A549 (cell line): Measurements from ENCODE around the gene SGSM2. TPM values are rescaled to one million over a fixed set of nuclear protein-coding genes. Genes with fewer than 3 reads are reported as not detected.

ENCODE experiments used
- ATAC-seq, 2 experiments: fragments of 200-7000 bp in 1 of 2; fragments of >200 bp in 1 of 2; cut with Nextera tagmentation in 1 of 2; cut with Tn5 transposase in 1 of 2; 3 replicates each; pipeline versions ENCODE4 v1.8.0 to v1.9.1; 2018 to 2020; ENCODE audit warnings: mild to moderate bottlenecking in 1 of 2, moderate library complexity in 1 of 2
- CTCF ChIA-PET: fragments of 300-600 bp; sonication (Branson Sonifier 250); formaldehyde crosslinking; extraction: SDS; loops from one replicate; lab custom pipeline; 2021; ENCODE audit warnings: antibody characterized with exemption, inconsistent platforms; lab: Yijun Ruan, JAX
- POLR2A ChIA-PET: fragments of 350-600 bp; formaldehyde crosslinking; extraction: SDS; loops from one replicate; lab custom pipeline; 2021; ENCODE audit warnings: antibody characterized with exemption, inconsistent platforms; lab: Yijun Ruan, JAX
- DNase-seq, 2 experiments: peaks; one replicate each; pipeline versions ENCODE4 v3.0.0 to v3.0.0-alpha.2; 2011 to 2016; ENCODE audit warnings: low read depth in 1 of 2, low spot score in 1 of 2
- FAIRE-seq: peaks from 2 replicates; lab custom pipeline; 2011; peaks lifted over from hg19 to GRCh38; lab: Jason Lieb, UNC
- H3K27ac ChIP-seq, 2 experiments: fragments of >200 bp; sonication (Bioruptor Twin); formaldehyde crosslinking; 3 replicates each; pipeline ENCODE4 v1.5.1; 2016 to 2017
- H3K4me1 ChIP-seq: fragments of >200 bp; sonication (Bioruptor Twin); formaldehyde crosslinking; 3 replicates; pipeline ENCODE4 v1.6.1; 2016
- H3K4me2 ChIP-seq: fragments of >200 bp; sonication (Bioruptor Twin); formaldehyde crosslinking; 3 replicates; pipeline ENCODE4 v1.6.1; 2016
- H3K4me3 ChIP-seq: fragments of >200 bp; sonication (Bioruptor Twin); formaldehyde crosslinking; 3 replicates; pipeline ENCODE4 v1.5.1; 2016
- H3K9me3 ChIP-seq: fragments of >200 bp; sonication (Bioruptor Twin); formaldehyde crosslinking; 3 replicates; pipeline ENCODE4 v1.6.1; 2016
- BHLHE40 ChIP-seq: IDR thresholded peaks from 2 replicates; pipeline ENCODE4 v1.6.1; 2012; ENCODE audit warnings: low read depth, low read length, inconsistent platforms
- CBX8 ChIP-seq: fragments of 200-600 bp; sonication (generic); IDR thresholded peaks from 2 replicates; pipeline ENCODE4 v1.6.1; 2016
- CEBPB ChIP-seq, 2 experiments: fragments of >200 bp in 1 of 2; sonication (Bioruptor Twin) in 1 of 2; formaldehyde crosslinking in 1 of 2; IDR thresholded peaks; 2 replicates each; pipeline ENCODE4 v1.6.1; 2012 to 2016
- EP300 ChIP-seq, 2 experiments: fragments of >200 bp; sonication (Bioruptor Twin); formaldehyde crosslinking; IDR thresholded peaks; 2 replicates in 1 of 2; 3 replicates in 1 of 2; pipeline ENCODE4 v1.6.1; 2016 to 2017
- FOSB ChIP-seq: fragments of 250-450 bp; sonication (Bioruptor Pico); IDR thresholded peaks from 2 replicates; pipeline ENCODE4 v1.5.0; 2020; ENCODE audit warnings: mild to moderate bottlenecking, moderate library complexity
- GATA3 ChIP-seq: IDR thresholded peaks from 2 replicates; pipeline ENCODE4 v1.6.1; 2012; ENCODE audit warnings: borderline replicate concordance
- HDAC2 ChIP-seq: fragments of 200-600 bp; sonication (generic); IDR thresholded peaks from 2 replicates; pipeline ENCODE4 v1.6.1; 2016
- HOXA7 ChIP-seq: fragments of 250-450 bp; sonication (Bioruptor Pico); IDR thresholded peaks from 2 replicates; pipeline ENCODE4 v1.5.0; 2020; ENCODE audit warnings: mild to moderate bottlenecking, moderate library complexity
- NFE2L2 ChIP-seq: fragments of 150-350 bp; conservative IDR thresholded peaks from 2 replicates; pipeline ENCODE4 v1.6.1; 2014; ENCODE audit warnings: low read length
- NR3C1 ChIP-seq: fragments of >200 bp; sonication (Bioruptor Twin); formaldehyde crosslinking; IDR thresholded peaks from 3 replicates; pipeline ENCODE4 v1.6.1; 2017
- PHF8 ChIP-seq: fragments of 200-600 bp; sonication (generic); IDR thresholded peaks from 2 replicates; pipeline ENCODE4 v1.6.1; 2016; ENCODE audit warnings: low read depth, mild to moderate bottlenecking, antibody characterized with exemption, moderate library complexity, borderline replicate concordance
- POLR2AphosphoS2 ChIP-seq: conservative IDR thresholded peaks from 2 replicates; pipeline ENCODE4 v1.6.1; 2012; ENCODE audit warnings: low read length, improper control_type of control experiment, inconsistent platforms
- RAD21 ChIP-seq, 2 experiments: fragments of >200 bp in 1 of 2; sonication (Bioruptor Twin) in 1 of 2; formaldehyde crosslinking in 1 of 2; IDR thresholded peaks in 1 of 2; conservative IDR thresholded peaks in 1 of 2; 2 replicates in 1 of 2; 3 replicates in 1 of 2; pipeline ENCODE4 v1.6.1; 2012 to 2018; ENCODE audit warnings: inconsistent platforms in 1 of 2
- RFX5 ChIP-seq: fragments of 450-650 bp; IDR thresholded peaks from 2 replicates; pipeline ENCODE4 v1.7.1; 2014; ENCODE audit warnings: antibody characterized with exemption, mild to moderate bottlenecking, moderate library complexity
- TFCP2L1 ChIP-seq: fragments of 250-450 bp; sonication (Bioruptor Pico); IDR thresholded peaks from 2 replicates; pipeline ENCODE4 v1.5.0; 2021; ENCODE audit warnings: mild to moderate bottlenecking
- TP53 ChIP-seq: fragments of 250-450 bp; sonication (Bioruptor Pico); IDR thresholded peaks from 2 replicates; pipeline ENCODE4 v1.5.0; 2021; ENCODE audit warnings: mild to moderate bottlenecking, moderate library complexity
- ZNF302 ChIP-seq: fragments of 250-450 bp; sonication (Bioruptor Pico); IDR thresholded peaks from 2 replicates; pipeline ENCODE4 v1.9.0; 2021; ENCODE audit warnings: inconsistent platforms, mild to moderate bottlenecking, moderate library complexity
- WGBS: methylation state at CpG from one replicate; pipeline ENCODE4 v1.1.6; 2017; ENCODE audit errors: missing lambda C conversion rate; 5-methylcytosine and 5-hydroxymethylcytosine counted together
- polyA plus RNA-seq, 4 experiments: library from polyadenylated mRNA; depleted of rRNA in 3 of 4; stranded (reverse); fragments of >200 nt; fragmentation: RNase III in 1 of 4; extraction: RNeasy Plus Mini Kit Qiagen cat#74134 plus additional on column Dnase treatment in 1 of 4; gene quantifications; 2 replicates in 3 of 4; 3 replicates in 1 of 4; pipeline ENCODE4 v1.2.3, GENCODE V29; 2011 to 2017
- TF ChIP-seq, protein P1 (sequence below): fragments of >200 bp; sonication (Bioruptor Twin); formaldehyde crosslinking; IDR thresholded peaks from 2 replicates; pipeline ENCODE4 v1.6.1; 2016
- TF ChIP-seq, protein P2 (sequence below): fragments of 250-450 bp; sonication (Bioruptor Pico); IDR thresholded peaks from 2 replicates; pipeline ENCODE4 v1.5.0; 2020; ENCODE audit warnings: low read depth, mild to moderate bottlenecking, moderate library complexity
- TF ChIP-seq, protein P3 (sequence below): fragments of >200 bp; sonication (Bioruptor Twin); formaldehyde crosslinking; IDR thresholded peaks from 3 replicates; pipeline ENCODE4 v1.6.1; 2016
- TF ChIP-seq, protein P4 (sequence below): fragments of 250-450 bp; sonication (Bioruptor Pico); IDR thresholded peaks from 2 replicates; pipeline ENCODE4 v1.5.0; 2021; ENCODE audit warnings: mild to moderate bottlenecking, moderate library complexity, borderline replicate concordance
- TF ChIP-seq, protein P5 (sequence below): IDR thresholded peaks from 2 replicates; pipeline ENCODE4 v1.6.1; 2012

Gene SGSM2
- polyA plus RNA-seq, 2 of the 4 experiments (the other 2 are of a cell fraction): 24.9 to 53.3 TPM

DNA sequence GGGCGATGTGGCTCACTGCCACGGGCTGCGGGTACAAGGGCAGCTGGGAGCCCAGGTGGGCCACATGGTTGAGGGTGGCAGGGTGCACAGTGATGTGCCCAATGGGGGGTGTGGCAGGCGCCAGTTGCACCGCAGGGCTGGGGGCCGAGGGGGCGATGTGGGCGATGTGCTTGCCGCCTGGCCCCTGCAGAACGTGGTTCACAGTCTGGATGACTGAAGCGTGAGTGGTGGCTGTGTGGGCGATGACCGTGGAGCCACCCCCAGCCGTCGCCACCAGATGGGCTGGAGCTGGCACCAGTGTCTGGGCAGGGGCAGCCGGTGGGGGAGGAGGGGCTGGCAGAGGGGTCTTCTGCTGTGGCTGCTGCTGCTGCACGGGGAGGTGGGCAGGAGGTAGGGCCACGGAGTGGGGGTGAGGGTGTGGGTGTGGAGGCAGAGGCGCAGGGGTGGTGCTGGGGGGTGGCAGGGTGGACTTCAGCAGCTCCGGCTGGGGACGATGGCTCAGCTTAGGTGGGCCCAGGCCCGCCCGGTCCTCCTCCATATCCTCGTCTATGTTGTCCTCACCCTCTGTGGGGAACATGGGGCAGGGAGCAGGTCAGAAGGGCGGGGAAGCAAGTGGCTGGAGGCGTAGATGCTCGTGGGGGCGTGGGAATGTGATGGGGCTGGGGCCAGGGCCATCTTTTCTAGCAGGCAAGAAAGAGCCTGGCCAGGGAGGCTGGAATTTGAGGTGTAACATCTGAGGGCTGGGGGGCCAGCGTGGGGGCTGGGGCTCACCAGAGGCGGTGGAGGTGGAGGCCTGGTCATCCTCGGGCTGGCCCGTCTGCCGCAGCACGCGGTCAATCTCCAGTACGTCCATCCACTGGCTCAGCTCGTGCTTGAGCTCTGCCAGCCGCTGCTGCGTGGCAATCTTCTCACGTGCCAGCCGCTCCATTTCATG, 50.1 kb downstream of the SGSM2 start:
- no peak for TF ChIP-seq RFX5
- peak; percentile 77 for TF ChIP-seq POLR2AphosphoS2
- no peaks in the 10 kb centered on the region for H3K9me3 ChIP-seq
- ChIA-PET POLR2A (interaction anchor here (1.4 kb wide), 1 partner anchor 12 kb away, joined by 5 read pairs; no protein-coding TSS in a partner anchor), CTCF (interaction anchor here (2.8 to 24.9 kb wide), 3 partner anchors 23 to 34 kb away, joined by 12 to 1099 read pairs (median 255); partner anchors contain the start of gene MNT)
- no peak overlapping the region for H3K27ac ChIP-seq
- no peak overlapping the region for H3K4me2 ChIP-seq
- 91% methylated on average over 33 of the region's 41 CpGs for WGBS
- FAIRE-seq (no peak), DNase-seq (no peak), ATAC-seq (no peak)
- peaks cover 18% of the 10 kb centered on the region for H3K4me1 ChIP-seq
- no peak overlapping the region for H3K4me3 ChIP-seq

DNA sequence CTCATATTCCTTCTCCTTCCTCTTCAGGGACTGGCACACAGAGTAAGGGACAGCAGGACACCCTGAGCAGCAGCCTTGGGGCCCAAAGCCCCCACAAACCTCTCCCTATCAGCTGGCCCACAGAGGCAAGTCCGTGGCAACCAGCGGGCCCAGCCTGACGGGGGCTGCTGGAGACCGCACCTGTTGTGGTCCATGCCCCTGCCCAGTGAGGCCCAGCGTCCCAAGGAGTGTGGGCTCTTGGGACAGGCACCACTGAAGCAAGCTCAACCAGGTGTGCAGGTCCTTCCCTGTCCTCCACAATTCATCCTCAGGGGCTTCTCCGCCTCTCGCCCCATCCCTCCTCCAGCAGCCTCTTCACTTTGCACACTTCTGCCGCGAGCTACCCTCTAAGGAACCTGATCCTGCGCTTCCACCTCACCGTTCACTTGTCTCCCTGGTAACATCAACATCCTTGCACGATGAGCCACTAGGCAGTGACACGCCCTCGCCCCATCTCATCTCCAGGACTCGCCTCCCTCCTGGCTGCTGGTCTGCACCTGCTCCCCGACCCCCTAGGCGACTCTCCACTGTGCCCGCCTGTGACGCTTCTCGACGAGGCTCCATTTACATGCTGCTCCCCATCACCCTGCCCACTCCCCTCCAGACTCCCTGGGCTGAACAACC, 50.9 kb downstream of the SGSM2 start:
- 91% methylated on average over 21 of the region's 21 CpGs for WGBS
- no peak for FAIRE-seq
- ChIA-PET CTCF (interaction anchor here (1.2 to 24.9 kb wide), 3 partner anchors 8 to 34 kb away, joined by 3 to 1099 read pairs (median 12); partner anchors contain the start of gene MNT), POLR2A (interaction anchor here (1.4 kb wide), 1 partner anchor 11 kb away, joined by 5 read pairs; no protein-coding TSS in a partner anchor)
- Histone ChIP-seq H3K4me3 (no peak overlapping the region), H3K27ac (no peak overlapping the region), H3K4me2 (no peak overlapping the region), H3K9me3 (no peaks in the 10 kb centered on the region), H3K4me1 (peaks cover 14% of the 10 kb centered on the region)
- TF ChIP-seq FOSB (CRISPR knock-in tag) (no peak), EP300 (IDR thresholded peaks at IDR 0.05) (no peak), HDAC2 (no peak), RFX5 (no peak), GATA3 (no peak), NFE2L2 (no peak), CBX8 (no peak)
- TF ChIP-seq, protein P1, sequence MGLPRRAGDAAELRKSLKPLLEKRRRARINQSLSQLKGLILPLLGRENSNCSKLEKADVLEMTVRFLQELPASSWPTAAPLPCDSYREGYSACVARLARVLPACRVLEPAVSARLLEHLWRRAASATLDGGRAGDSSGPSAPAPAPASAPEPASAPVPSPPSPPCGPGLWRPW: no peak
- no peak for ATAC-seq
- peak in 1 of 2 experiments; percentile 46 for DNase-seq

DNA sequence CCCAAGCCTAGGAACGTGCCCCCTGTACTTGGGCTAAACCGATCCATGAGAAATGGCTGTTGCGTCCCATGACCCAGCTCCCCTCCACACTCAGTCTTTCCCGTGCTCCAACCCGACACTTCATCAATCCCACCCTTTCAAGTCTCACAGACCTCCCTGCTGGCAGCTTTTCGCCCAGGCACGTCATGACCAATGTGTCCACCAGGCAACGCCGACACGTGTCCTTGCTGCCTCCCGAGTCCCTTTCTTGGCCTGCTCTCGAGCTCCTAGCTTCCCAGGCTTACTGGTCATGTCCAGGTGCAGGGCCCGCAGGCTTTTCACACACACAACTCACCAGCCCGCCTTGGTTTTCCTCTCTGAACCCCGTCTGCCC, 51.4 kb downstream of the SGSM2 start:
- Histone ChIP-seq H3K9me3 (no peaks in the 10 kb centered on the region), H3K27ac (no peak overlapping the region), H3K4me3 (no peak overlapping the region), H3K4me2 (no peak overlapping the region), H3K4me1 (peaks cover 14% of the 10 kb centered on the region)
- FAIRE-seq (no peak), ATAC-seq (no peak), DNase-seq (peak in 1 of 2 experiments; percentile 67)
- 97% methylated on average over 15 of the region's 15 CpGs for WGBS
- POLR2A ChIA-PET: interaction anchor here (0.6 to 1.4 kb wide), 2 partner anchors 11 to 14 kb away, joined by 3 to 5 read pairs; no protein-coding TSS in a partner anchor
- CTCF ChIA-PET: interaction anchor here (1.2 to 24.9 kb wide), 2 partner anchors 8 to 22 kb away, joined by 3 to 1099 read pairs; partner anchors contain the start of gene MNT
- TF ChIP-seq, protein P2, sequence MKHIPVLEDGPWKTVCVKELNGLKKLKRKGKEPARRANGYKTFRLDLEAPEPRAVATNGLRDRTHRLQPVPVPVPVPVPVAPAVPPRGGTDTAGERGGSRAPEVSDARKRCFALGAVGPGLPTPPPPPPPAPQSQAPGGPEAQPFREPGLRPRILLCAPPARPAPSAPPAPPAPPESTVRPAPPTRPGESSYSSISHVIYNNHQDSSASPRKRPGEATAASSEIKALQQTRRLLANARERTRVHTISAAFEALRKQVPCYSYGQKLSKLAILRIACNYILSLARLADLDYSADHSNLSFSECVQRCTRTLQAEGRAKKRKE: no peak
- TF ChIP-seq, protein P3, sequence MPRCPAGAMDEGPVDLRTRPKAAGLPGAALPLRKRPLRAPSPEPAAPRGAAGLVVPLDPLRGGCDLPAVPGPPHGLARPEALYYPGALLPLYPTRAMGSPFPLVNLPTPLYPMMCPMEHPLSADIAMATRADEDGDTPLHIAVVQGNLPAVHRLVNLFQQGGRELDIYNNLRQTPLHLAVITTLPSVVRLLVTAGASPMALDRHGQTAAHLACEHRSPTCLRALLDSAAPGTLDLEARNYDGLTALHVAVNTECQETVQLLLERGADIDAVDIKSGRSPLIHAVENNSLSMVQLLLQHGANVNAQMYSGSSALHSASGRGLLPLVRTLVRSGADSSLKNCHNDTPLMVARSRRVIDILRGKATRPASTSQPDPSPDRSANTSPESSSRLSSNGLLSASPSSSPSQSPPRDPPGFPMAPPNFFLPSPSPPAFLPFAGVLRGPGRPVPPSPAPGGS: no peak
- TF ChIP-seq TFCP2L1 (CRISPR knock-in tag) (no peak), HDAC2 (no peak), RAD21 (conservative IDR thresholded peaks at IDR 0.05 in 1 of 2, IDR thresholded peaks at IDR 0.05 in 1 of 2) (no peak), CEBPB (IDR thresholded peaks at IDR 0.05) (no peak), NR3C1 (no peak), PHF8 (no peak), ZNF302 (CRISPR knock-in tag) (no peak), POLR2AphosphoS2 (peak; percentile 37; the same call in 1 of the 2 replicates), HOXA7 (CRISPR knock-in tag) (0 out of 2 replicates have a peak, but pooled peaks have one; percentile 26), BHLHE40 (no peak), TP53 (CRISPR knock-in tag) (no peak), EP300 (IDR thresholded peaks at IDR 0.05) (no peak)
- TF ChIP-seq, protein P4, sequence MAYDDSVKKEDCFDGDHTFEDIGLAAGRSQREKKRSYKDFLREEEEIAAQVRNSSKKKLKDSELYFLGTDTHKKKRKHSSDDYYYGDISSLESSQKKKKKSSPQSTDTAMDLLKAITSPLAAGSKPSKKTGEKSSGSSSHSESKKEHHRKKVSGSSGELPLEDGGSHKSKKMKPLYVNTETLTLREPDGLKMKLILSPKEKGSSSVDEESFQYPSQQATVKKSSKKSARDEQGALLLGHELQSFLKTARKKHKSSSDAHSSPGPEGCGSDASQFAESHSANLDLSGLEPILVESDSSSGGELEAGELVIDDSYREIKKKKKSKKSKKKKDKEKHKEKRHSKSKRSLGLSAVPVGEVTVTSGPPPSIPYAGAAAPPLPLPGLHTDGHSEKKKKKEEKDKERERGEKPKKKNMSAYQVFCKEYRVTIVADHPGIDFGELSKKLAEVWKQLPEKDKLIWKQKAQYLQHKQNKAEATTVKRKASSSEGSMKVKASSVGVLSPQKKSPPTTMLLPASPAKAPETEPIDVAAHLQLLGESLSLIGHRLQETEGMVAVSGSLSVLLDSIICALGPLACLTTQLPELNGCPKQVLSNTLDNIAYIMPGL: no peak
- TF ChIP-seq, protein P5, sequence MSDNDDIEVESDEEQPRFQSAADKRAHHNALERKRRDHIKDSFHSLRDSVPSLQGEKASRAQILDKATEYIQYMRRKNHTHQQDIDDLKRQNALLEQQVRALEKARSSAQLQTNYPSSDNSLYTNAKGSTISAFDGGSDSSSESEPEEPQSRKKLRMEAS: no peak
